ELF-1 (cell line): ENCODE results near the gene TMCO2.
"Not testable (repeated sequence)": the region's sequence is repeated elsewhere in the genome, so short reads cannot be mapped to it uniquely, and the experiment has no call there.

Experiments
- DNase-seq: peaks from one replicate; pipeline ENCODE4 v3.0.0-alpha.2; 2016; ENCODE audit warnings: low read depth, low spot score

The TMCO2 gene

GRCh38 chr1:40247655-40248054, at the start of gene TMCO2:
TMCO2 (plus strand) TSS chr1:40247937; CDS start chr1:40247994, 57 bp downstream.
- no peak for DNase-seq

GRCh38 chr1:40199126-40199525, 48.6 kb upstream of the TMCO2 start:
- no peak for DNase-seq

GRCh38 chr1:40204856-40205255, 42.9 kb upstream of the TMCO2 start:
- no peak for DNase-seq

GRCh38 chr1:40210511-40211204, 37.1 kb upstream of the TMCO2 start:
- no peak for DNase-seq

GRCh38 chr1:40218333-40218732, 29.4 kb upstream of the TMCO2 start:
- no peak for DNase-seq

- not testable (repeated sequence) for DNase-seq
These were observed 26.2 kb upstream of the TMCO2 start for GRCh38 chr1:40221471-40221905.

- DNase-seq = no peak
These were observed 25.6 kb upstream of the TMCO2 start for GRCh38 chr1:40221977-40222772.

- no peak for DNase-seq
These were observed 23.7 kb upstream of the TMCO2 start for GRCh38 chr1:40224040-40224439.

- DNase-seq = no peak
These were observed 21.5 kb upstream of the TMCO2 start for GRCh38 chr1:40226192-40226591.

GRCh38 chr1:40232444-40232843, 15.3 kb upstream of the TMCO2 start:
- DNase-seq = no peak

GRCh38 chr1:40239626-40240025, 8.1 kb upstream of the TMCO2 start:
- DNase-seq = no peak

GRCh38 chr1:40240390-40240789, 7.3 kb upstream of the TMCO2 start:
- no peak for DNase-seq

GRCh38 chr1:40241362-40241761, 6.4 kb upstream of the TMCO2 start:
- no peak for DNase-seq

- DNase-seq = no peak
These were observed 4.4 kb upstream of the TMCO2 start for GRCh38 chr1:40243351-40243750.

GRCh38 chr1:40244138-40244744, 3.5 kb upstream of the TMCO2 start:
- no peak for DNase-seq

GRCh38 chr1:40245686-40246085, 2.1 kb upstream of the TMCO2 start:
- DNase-seq = no peak

- DNase-seq = no peak
These were observed 675 bp downstream of the TMCO2 start for GRCh38 chr1:40248412-40248811.

GRCh38 chr1:40251456-40251855, 3.7 kb downstream of the TMCO2 start:
- no peak for DNase-seq

- DNase-seq = no peak
These were observed 4.9 kb downstream of the TMCO2 start for GRCh38 chr1:40252601-40253000.

GRCh38 chr1:40255231-40255630, 7.5 kb downstream of the TMCO2 start:
- no peak for DNase-seq

- no peak for DNase-seq
These were observed 8.8 kb downstream of the TMCO2 start for GRCh38 chr1:40256401-40257084.

- no peak for DNase-seq
These were observed 9.6 kb downstream of the TMCO2 start for GRCh38 chr1:40257313-40257687.
